Heart right ventricle (tissue), 16 donors: ENCODE data around the gene OR4C6. TPM values are rescaled to one million over a fixed set of nuclear protein-coding genes. Genes with fewer than 3 reads are reported as not detected.

Experiments
- ATAC-seq, 8 donors: fragments of 200-7000 bp; cut with Tn5 transposase; one replicate each; pipeline ENCODE4 v1.9.1; 2020; ENCODE audit warnings: mild to moderate bottlenecking in 8 of 8, moderate library complexity in 8 of 8, moderate number of reproducible peaks in 1 of 8
- DNase-seq, 2 donors: peaks; one replicate each; pipeline ENCODE4 v3.0.0-alpha.2; 2020
- H3K27ac ChIP-seq, 10 donors: fragments of 200-600 bp; sonication (generic) in 2 of 10; one replicate each; pipeline versions ENCODE4 v1.5.0 to v1.8.0; 2020 to 2022; ENCODE audit warnings: mild to moderate bottlenecking in 3 of 10
- H3K27me3 ChIP-seq, 7 donors: fragments of 200-600 bp; one replicate each; pipeline ENCODE4 v1.8.0; 2021 to 2022; ENCODE audit warnings: mild to moderate bottlenecking in 2 of 7
- H3K36me3 ChIP-seq, 9 donors: fragments of 200-600 bp; sonication (generic) in 1 of 9; one replicate each; pipeline versions ENCODE4 v1.5.0 to v1.8.0; 2020 to 2022; ENCODE audit warnings: mild to moderate bottlenecking in 2 of 9
- H3K4me1 ChIP-seq, 9 donors: fragments of 200-600 bp; sonication (generic) in 1 of 9; one replicate each; pipeline versions ENCODE4 v1.5.0 to v1.8.0; 2020 to 2022; ENCODE audit warnings: mild to moderate bottlenecking in 4 of 9
- H3K4me3 ChIP-seq, 10 donors: fragments of 200-600 bp; sonication (generic) in 2 of 10; one replicate each; pipeline versions ENCODE4 v1.5.0 to v1.8.0; 2020 to 2022; ENCODE audit warnings: mild to moderate bottlenecking in 7 of 10, moderate library complexity in 2 of 10
- H3K9me3 ChIP-seq, 11 donors: fragments of 200-600 bp in 10 of 11; sonication (generic) in 2 of 11; one replicate each; pipeline versions ENCODE4 v1.5.0 to v1.8.0; 2013 to 2022; ENCODE audit warnings: mild to moderate bottlenecking in 2 of 11, control low read depth in 1 of 11, moderate library complexity in 1 of 11
- WGBS, 2 donors: extraction: QIAGEN DNeasy Blood & Tissue Kit; methylation state at CpG; one replicate each; pipeline ENCODE4 v1.1.7; 2013; ENCODE audit warnings: inconsistent platforms in 1 of 2; 5-methylcytosine and 5-hydroxymethylcytosine counted together
- intact Hi-C, 10 donors: fragments of 100-400 bp; cut with DNase I; formaldehyde crosslinking; loops; one replicate each; pipeline versions ENCODE4 v1.11.1 to v1.14.2; 2022
- polyA plus RNA-seq, 2 donors: library from polyadenylated mRNA; stranded (reverse); fragments of 200-250 nt; gene quantifications; one replicate each; pipeline ENCODE4 v1.2.3, GENCODE V29; 2013
- total RNA-seq, 10 donors: library from RNA; stranded (reverse); fragmentation: NEBNext Ultra II Directional in 3 of 10; extraction: Animal tissue kit (Norgen Biotek cat#: 25700) in 3 of 10; gene quantifications; one replicate each; pipeline versions ENCODE4 v1.2.1 to v1.2.4, GENCODE V29; 2021 to 2023
- TF ChIP-seq, protein P1 (sequence below), 9 donors: fragments of 200-600 bp; sonication (generic) in 2 of 9; IDR thresholded peaks; one replicate each; pipeline versions ENCODE4 v1.5.0 to v1.8.0; 2021 to 2022; ENCODE audit warnings: antibody characterized with exemption in 9 of 9, mild to moderate bottlenecking in 5 of 9, moderate library complexity in 1 of 9
- donor health status: Arrhythmogenic right ventricular cardiomyopathy.
- donor health status: ischemic (EF 13 %, LVEDD 7.1; RV severe dilation, severe dysfunction).
- donor health status: healthy with polysubstance abuse.
- donor health status: DM: no; HTN: yes; CAD: no.
- donor health status: DM: no; HTN: no; CAD: no.
- donor health status: ischemic (EF 25% LVEDD 6.9; RV normal size, moderate dysfunction).
- donor health status: ischemic (EF 25% LVEDD 5.7; RV mildly dilated, moderate dysfunction).
- donor health status: healthy.
- donor health status: DM: yes; HTN: yes; CAD: no.
- donor health status: Ischemic cardiomyopathy.
- donor health status: ischemic (EF 35%, LVEDD 5.7; RV mildly dilated, moderate dysfunction).
- donor health status: nonischemic (EF 11% LVEDD 7.7; RV severe dilation, severe dysfunction).
- donor health status: DM: yes; HTN: yes; CAD: no.
- donor health status: PGD.
- donor health status: ischemic (EF 29% LVEDD 5.4; RV normal size, mild dysfunction).
- donor health status: nonischemic (EF 23%, LVEDD 6.1; RV moderate dilation, normal function).

The OR4C6 gene
- total and polyA plus RNA-seq, 12 donors: not detected

DNA sequence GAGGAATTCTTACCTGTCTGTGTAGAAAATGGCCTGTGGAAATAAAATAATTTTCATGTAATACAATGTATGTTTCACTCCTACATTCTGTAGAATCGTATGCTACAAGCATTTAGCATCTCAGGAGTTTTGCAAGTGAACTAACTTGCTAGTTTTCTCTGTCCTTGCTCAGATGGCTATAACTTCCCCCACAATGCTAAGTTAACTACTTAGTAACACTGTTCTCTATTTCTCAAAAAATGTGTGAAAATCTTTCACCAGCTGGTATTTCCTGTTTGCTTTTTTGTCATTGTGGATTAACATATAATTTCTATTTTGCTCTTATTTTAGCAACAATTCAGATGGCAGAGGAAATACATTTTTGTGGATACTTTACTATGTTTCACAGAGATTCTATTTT, 9.4 kb upstream of the OR4C6 start:
- 40 to 59% methylated on average over 1 of the region's 1 CpG for WGBS, 2 donors
- no peak for ATAC-seq
- no peak for DNase-seq
- Histone ChIP-seq H3K36me3 (no peaks in the 10 kb centered on the region), H3K9me3 (peaks cover 0 to 3% (median 0%) of the 10 kb centered on the region in 11 donors), H3K4me1 (no peaks in the 10 kb centered on the region), H3K27ac (no peak overlapping the region), H3K27me3 (no peaks in the 10 kb centered on the region), H3K4me3 (no peak overlapping the region)
- TF ChIP-seq, protein P1, sequence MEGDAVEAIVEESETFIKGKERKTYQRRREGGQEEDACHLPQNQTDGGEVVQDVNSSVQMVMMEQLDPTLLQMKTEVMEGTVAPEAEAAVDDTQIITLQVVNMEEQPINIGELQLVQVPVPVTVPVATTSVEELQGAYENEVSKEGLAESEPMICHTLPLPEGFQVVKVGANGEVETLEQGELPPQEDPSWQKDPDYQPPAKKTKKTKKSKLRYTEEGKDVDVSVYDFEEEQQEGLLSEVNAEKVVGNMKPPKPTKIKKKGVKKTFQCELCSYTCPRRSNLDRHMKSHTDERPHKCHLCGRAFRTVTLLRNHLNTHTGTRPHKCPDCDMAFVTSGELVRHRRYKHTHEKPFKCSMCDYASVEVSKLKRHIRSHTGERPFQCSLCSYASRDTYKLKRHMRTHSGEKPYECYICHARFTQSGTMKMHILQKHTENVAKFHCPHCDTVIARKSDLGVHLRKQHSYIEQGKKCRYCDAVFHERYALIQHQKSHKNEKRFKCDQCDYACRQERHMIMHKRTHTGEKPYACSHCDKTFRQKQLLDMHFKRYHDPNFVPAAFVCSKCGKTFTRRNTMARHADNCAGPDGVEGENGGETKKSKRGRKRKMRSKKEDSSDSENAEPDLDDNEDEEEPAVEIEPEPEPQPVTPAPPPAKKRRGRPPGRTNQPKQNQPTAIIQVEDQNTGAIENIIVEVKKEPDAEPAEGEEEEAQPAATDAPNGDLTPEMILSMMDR (IDR thresholded peaks at IDR 0.05): no peak
- intact Hi-C loops: no loop called here

DNA sequence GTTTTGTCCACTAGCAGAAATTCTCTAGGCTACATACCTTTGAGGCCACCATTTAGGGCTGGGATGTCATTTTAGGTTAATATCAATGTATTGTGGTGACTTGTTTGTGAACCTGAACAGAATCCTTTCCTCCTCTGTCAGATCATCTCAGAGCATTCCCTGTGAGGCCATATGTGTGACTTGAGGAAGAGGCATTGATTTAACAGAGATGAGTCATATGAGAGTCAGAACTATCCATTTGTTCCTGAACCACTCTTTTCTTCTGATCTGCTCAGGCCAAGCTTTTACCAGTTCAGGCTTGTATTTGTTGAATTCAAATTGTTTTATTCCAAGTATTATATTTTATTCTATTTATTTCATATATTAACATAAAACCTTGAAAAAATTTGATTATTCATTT, 6.9 kb upstream of the OR4C6 start:
- TF ChIP-seq, protein P1 (IDR thresholded peaks at IDR 0.05): no peak
- DNase-seq: no peak
- Histone ChIP-seq H3K36me3 (no peaks in the 10 kb centered on the region), H3K4me1 (no peaks in the 10 kb centered on the region), H3K27ac (no peak overlapping the region), H3K9me3 (peaks cover 0 to 3% (median 0%) of the 10 kb centered on the region in 11 donors), H3K4me3 (no peak overlapping the region), H3K27me3 (no peaks in the 10 kb centered on the region)
- intact Hi-C loops: no loop called here
- no peak for ATAC-seq

DNA sequence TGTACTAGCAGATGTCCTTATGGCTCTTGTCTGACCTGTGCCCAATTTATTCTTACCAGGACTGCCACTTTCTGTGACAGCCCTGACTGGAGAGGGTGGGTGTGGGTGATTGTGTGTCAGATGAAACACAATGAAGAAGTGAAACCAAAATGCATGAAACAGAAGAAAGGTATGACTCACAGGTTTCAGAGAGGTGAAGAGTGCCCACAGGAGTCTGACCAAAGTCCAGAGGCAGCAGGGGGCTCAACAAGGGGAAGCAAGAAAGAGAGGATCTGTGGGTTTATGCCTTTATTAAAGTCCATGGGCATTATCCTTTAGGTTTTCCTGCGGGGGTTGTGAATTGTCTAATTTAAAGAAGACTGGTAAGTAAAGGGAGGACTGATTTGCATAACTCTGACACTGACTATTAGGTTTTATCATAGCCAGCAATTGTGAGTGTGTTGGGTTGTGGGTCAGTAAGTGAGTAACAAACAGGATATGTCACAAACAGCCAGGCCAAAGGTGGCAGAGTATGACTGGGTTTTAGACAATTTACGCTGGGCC, 3.9 kb upstream of the OR4C6 start:
- ATAC-seq: no peak
- 82 to 88% methylated on average over 2 of the region's 2 CpGs for WGBS, 2 donors
- intact Hi-C loops: no loop called here

DNA sequence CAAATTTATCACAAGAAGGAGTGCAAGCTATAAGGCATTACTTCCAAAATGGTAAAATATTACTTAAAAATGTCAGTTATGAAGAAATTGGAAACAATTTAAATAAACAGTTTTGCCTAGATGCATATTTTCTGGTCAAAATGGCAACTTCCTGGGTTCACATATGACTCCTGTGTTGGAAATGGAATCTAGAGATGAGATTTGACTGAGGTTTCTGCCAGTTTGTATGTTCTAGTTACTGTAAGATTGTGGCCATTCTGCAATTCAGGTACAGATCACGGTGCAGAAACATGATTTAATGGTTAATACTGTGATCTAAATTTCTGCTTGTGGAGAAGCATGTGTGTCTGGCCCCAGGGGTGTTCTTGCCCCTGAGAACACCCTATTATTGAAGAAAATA, 3.4 kb upstream of the OR4C6 start:
- Histone ChIP-seq H3K4me3 (no peak overlapping the region), H3K36me3 (no peaks in the 10 kb centered on the region), H3K27me3 (no peaks in the 10 kb centered on the region), H3K9me3 (peaks cover 0 to 3% (median 0%) of the 10 kb centered on the region in 11 donors), H3K27ac (no peak overlapping the region), H3K4me1 (no peaks in the 10 kb centered on the region)
- WGBS, 2 donors: 38 to 48% methylated on average over 1 of the region's 1 CpG
- TF ChIP-seq, protein P1 (IDR thresholded peaks at IDR 0.05): no peak
- DNase-seq (no peak), ATAC-seq (no peak)
- intact Hi-C loops: no loop called here

More for the DNA sequence above, 3.9 kb upstream of the OR4C6 start:
- Histone ChIP-seq H3K4me3 (no peak overlapping the region), H3K27me3 (no peaks in the 10 kb centered on the region), H3K4me1 (no peaks in the 10 kb centered on the region), H3K27ac (no peak overlapping the region), H3K9me3 (peaks cover 0 to 3% (median 0%) of the 10 kb centered on the region in 11 donors), H3K36me3 (no peaks in the 10 kb centered on the region)
- DNase-seq: no peak
- TF ChIP-seq, protein P1 (IDR thresholded peaks at IDR 0.05): no peak
